AG10803 (cell line): ENCODE measurements around the gene C12orf54.
"Not testable (repeated sequence)": the region's sequence is repeated elsewhere in the genome, so short reads cannot be mapped to it uniquely, and the experiment has no call there.

ENCODE experiments used
- DNase-seq: peaks from one replicate; pipeline ENCODE4 v3.0.0; 2010; ENCODE audit warnings: low read depth
- H3K4me3 ChIP-seq: 2 replicates; pipeline ENCODE4 v1.5.1; 2011; ENCODE audit warnings: mild to moderate bottlenecking, low read length, control low read depth
- TF ChIP-seq, protein P1 (sequence below): conservative IDR thresholded peaks from 2 replicates; pipeline ENCODE4 v1.5.1; 2011; ENCODE audit warnings: mild to moderate bottlenecking, low read length, control low read depth, inconsistent platforms

Gene C12orf54

DNA sequence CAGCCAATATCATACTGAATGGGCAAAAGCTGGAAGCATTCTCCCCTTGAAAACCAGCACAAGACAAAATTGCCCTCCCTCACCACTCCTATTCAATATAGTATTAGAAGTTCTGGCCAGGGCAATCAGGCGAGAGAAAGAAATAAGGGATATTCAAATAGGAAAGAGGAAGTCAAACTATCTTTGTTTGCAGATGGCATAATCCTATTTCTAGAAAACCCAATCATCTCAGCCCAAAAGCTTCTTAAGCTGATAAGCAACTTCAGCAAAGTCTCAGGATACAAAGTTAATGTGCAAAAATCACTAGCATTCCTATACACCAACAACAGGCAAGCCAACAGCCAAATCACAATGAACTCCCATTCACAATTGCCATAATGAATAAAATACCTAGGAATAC, 30.9 kb upstream of the C12orf54 start:
- H3K4me3 ChIP-seq: no peak overlapping the region
- no peak for DNase-seq
- TF ChIP-seq, protein P1, sequence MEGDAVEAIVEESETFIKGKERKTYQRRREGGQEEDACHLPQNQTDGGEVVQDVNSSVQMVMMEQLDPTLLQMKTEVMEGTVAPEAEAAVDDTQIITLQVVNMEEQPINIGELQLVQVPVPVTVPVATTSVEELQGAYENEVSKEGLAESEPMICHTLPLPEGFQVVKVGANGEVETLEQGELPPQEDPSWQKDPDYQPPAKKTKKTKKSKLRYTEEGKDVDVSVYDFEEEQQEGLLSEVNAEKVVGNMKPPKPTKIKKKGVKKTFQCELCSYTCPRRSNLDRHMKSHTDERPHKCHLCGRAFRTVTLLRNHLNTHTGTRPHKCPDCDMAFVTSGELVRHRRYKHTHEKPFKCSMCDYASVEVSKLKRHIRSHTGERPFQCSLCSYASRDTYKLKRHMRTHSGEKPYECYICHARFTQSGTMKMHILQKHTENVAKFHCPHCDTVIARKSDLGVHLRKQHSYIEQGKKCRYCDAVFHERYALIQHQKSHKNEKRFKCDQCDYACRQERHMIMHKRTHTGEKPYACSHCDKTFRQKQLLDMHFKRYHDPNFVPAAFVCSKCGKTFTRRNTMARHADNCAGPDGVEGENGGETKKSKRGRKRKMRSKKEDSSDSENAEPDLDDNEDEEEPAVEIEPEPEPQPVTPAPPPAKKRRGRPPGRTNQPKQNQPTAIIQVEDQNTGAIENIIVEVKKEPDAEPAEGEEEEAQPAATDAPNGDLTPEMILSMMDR: no peak

DNA sequence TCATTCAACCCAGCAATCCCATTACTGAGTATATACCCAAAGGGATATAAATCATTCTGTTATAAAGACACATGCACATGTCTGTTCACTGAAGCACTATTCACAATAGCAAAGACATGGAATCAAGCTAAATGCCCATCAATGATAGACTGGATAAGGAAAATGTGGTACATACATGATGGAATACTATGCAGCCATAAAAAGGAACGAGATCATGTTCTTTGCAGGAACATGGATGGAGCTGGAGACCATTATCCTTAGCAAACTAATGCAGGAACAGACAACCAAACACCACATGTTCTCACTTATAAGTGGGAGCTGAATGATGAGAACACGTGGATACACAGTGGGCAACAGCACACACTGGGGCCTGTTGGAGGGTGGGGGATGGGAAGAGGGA, 29.3 kb upstream of the C12orf54 start:
- DNase-seq, H3K4me3 ChIP-seq: not testable (repeated sequence)

DNA sequence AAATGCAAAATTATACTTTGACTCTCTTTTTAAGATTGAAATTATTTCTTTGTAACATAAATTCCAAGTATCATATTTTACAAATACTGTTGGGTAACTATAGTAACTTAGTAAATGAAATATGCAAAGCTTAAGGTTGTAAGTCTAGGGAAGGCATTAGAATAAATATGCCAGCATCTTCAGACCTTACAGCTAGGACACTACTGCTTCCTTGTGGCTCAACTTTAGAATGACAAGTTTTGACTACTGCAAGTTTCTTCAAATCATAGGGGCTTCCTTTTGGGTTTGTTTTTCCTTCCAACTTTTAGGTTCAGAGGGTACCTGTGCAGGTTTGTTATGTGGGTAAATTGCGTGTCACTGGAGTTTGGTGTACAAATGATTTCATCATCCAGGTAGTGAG, 27.6 kb upstream of the C12orf54 start:
- TF ChIP-seq, protein P1: peak; percentile 41
- DNase-seq: peak; percentile 28

DNA sequence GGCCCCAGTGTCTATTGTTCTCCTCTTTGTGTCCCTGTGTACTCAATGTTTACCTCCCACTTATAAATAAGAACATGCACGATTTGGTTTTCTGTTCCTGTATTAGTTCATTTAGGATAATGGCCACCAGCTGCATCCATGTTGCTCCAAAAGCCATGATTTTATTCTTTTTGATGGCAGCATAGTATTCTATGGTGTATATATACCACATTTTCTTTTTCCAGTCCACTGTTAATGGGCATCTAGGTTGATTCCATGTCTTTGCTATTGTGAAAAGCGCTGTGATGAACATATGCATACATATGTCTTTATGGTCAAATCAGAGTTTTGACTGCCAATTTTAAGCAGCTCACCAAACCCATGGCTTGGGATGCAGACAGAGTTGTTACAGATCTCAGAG, 27.2 kb upstream of the C12orf54 start:
- H3K4me3 ChIP-seq: no peak overlapping the region
- TF ChIP-seq, protein P1: no peak
- DNase-seq: no peak

More for the DNA sequence above, 27.6 kb upstream of the C12orf54 start:
- H3K4me3 ChIP-seq: no peak overlapping the region

DNA sequence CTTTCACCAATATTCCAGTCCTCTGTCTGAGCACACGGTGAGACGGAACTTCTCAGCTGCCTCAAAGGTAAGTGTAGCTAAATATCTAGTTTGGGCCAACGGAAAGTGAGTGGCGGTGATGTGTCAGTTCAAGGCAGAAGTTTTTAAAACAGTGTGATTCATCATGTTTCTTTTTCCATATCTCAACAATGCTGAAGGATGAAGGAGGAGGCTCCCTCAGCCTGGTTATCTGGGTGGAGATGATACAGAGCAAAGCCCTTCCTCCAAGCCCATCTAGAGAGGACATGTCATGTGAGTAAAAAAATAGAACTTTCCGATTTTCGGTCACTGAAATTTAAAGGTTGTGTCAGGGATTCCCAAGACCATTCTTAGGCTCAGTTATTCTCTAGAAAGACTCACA, 23.0 kb upstream of the C12orf54 start:
- DNase-seq: no peak
- TF ChIP-seq, protein P1: no peak
- no peak overlapping the region for H3K4me3 ChIP-seq

DNA sequence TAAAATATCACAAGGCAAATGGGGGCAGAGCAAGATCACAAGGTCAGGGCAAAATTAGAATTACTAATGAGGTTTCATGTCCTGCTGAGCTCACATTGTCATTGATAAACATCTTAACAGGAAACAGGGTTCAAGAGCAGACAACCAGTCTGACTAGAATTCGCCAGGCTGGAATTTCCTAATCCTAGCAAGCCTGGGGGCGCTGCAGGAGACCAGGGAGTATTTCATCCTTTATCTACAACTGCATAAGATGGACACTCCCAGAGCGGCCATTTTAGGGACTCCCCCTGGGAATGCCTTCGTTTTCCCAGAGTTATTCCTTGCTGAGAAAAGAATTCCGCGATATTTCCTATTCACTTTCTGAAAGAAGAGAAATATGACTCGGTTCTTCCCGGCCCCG, 13.3 kb upstream of the C12orf54 start:
- not testable (repeated sequence) for H3K4me3 ChIP-seq, DNase-seq

DNA sequence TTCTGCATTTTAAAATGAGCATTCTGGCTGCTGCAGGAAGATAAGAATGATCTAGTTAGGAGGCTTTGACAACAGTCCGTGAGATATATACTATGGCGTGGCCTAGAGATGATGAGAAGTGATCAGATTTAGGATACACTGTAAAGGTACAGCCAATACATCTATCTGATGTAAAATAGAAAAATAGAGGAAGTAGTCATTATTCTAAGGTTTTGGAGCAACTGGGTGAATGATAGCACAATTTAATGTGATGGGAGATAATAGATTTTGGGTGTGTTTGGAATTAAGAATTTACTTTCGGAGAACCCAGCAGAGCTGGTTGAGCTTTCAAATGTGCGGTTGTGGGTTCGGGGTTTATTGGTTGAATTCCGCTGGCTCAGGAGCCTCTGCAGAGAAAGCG, 10.0 kb upstream of the C12orf54 start, which contains the start of gene ANP32D:
TSS of gene ANP32D (plus strand) at position 301 of the 400 bp plus-strand sequence. CDS start 106 bp downstream, outside the sequence.
- no peak within 1 kb of the TSS for H3K4me3 ChIP-seq
- TF ChIP-seq, protein P1: no peak
- no peak for DNase-seq

DNA sequence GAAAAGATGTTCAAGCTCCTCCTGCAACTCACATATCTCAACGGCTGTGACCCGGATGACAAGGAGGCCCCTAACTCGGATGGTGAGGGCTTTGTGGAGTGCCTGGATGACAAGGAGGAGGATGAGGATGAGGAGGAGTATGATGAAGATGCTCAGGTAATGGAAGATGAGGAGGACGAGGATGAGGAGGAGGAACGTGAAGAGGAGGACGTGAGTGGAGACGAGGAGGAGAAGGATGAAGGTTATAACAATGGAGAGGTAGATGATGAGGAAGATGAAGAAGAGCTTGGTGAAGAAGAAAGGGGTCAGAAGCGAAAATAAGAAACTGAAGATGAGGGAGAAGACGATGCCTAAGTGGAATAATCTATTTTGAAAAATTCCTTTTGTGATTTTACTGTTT, 9.2 kb upstream of the C12orf54 start:
- no peak for DNase-seq
- H3K4me3 ChIP-seq: no peak overlapping the region
- TF ChIP-seq, protein P1: no peak

DNA sequence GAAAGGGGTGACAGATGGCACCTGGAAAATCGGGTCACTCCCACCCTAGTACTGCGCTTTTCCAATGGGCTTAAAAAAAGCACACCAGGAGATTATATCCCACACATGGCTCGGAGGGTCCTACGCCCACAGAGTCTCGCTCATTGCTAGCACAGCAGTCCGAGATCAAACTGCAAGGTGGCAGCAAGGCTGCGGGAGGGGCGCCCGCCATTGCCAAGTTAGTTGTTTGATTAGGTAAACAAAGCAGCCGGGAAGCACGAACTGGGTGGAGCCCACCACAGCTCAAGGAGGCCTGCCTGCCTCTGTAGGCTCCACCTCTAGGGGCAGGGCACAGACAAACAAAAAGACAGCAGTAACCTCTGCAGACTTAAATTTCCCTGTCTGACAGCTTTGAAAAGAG, 7.8 kb upstream of the C12orf54 start:
- H3K4me3 ChIP-seq, DNase-seq: not testable (repeated sequence)
